HCT116 (cell line): Measurements from ENCODE around the gene DNM1L. TPM values are rescaled to one million over a fixed set of nuclear protein-coding genes. Genes with fewer than 3 reads are reported as not detected.

Source experiments
- ATAC-seq: fragments of 200-7000 bp; cut with Tn5 transposase; 2 replicates; pipeline ENCODE4 v1.9.1; 2020; ENCODE audit warnings: mild to moderate bottlenecking, moderate library complexity
- BruUV-seq: library from RNA; stranded (reverse); fragments of 400-500 nt; replicated peaks from 2 replicates; lab custom pipeline; 2021; lab: Mats Ljungman, UMichigan
- CTCF ChIA-PET: fragments of 300-600 bp; sonication (Branson Sonifier 250); formaldehyde crosslinking; loops from one replicate; lab custom pipeline; 2021; ENCODE audit warnings: antibody characterized with exemption; lab: Charles Lee
- POLR2A ChIA-PET: fragments of 300-600, 350-600 bp; sonication (Branson Sonifier 250); formaldehyde crosslinking; loops from one replicate; lab custom pipeline; 2021; ENCODE audit warnings: antibody characterized with exemption; lab: Charles Lee
- RAD21 ChIA-PET, 2 experiments: fragments of 300-600 bp; sonication (Branson Sonifier 250); formaldehyde crosslinking; loops; one replicate each; lab custom pipeline; 2023; ENCODE audit warnings: low total read pairs in 2 of 2; ENCODE audit not compliant: uncharacterized antibody in 2 of 2, unreplicated experiment in 2 of 2, low non-redundant PET in 1 of 2; lab: Charles Lee
- DNase-seq: peaks from one replicate; pipeline ENCODE4 v3.0.0-alpha.2; 2010; ENCODE audit warnings: low read depth, low spot score
- H2AFZ ChIP-seq: fragments of 200-600 bp; shearing (Covaris generic), sonication (generic); 2 replicates; pipeline ENCODE4 v1.6.1; 2017; ENCODE audit warnings: low read depth, mixed run types, mixed read lengths, antibody characterized with exemption, low read length; ENCODE audit not compliant: poor library complexity, severe bottlenecking
- H3K27ac ChIP-seq: 2 replicates; pipeline ENCODE4 v1.5.1; 2012; ENCODE audit warnings: low read depth, low read length
- H3K27me3 ChIP-seq: fragments of 200-600 bp; sonication (generic); 2 replicates; pipeline ENCODE4 v1.6.1; 2016; ENCODE audit warnings: mixed run types, low read length, mixed read lengths; ENCODE audit not compliant: insufficient read depth
- H3K36me3 ChIP-seq, 2 experiments: fragments of 200-500 bp in 1 of 2; fragments of 200-600 bp in 1 of 2; sonication (Bioruptor generic) in 1 of 2; sonication (generic) in 1 of 2; 2 replicates each; pipeline versions ENCODE4 v1.5.1 to v1.6.1; 2014 to 2016; ENCODE audit warnings: low read length in 2 of 2, inconsistent platforms in 1 of 2, mixed read lengths in 1 of 2, mixed run types in 1 of 2; ENCODE audit not compliant: insufficient read depth in 2 of 2, control insufficient read depth in 1 of 2
- H3K4me1 ChIP-seq, 2 experiments: fragments of 200-600 bp in 1 of 2; sonication (generic) in 1 of 2; 2 replicates each; pipeline versions ENCODE4 v1.5.1 to v1.6.1; 2012 to 2017; ENCODE audit warnings: low read length in 2 of 2, inconsistent platforms in 1 of 2, mild to moderate bottlenecking in 1 of 2, mixed read lengths in 1 of 2, mixed run types in 1 of 2, moderate library complexity in 1 of 2; ENCODE audit not compliant: insufficient read depth in 2 of 2, control insufficient read depth in 1 of 2
- H3K4me2 ChIP-seq: fragments of 200-600 bp; sonication (generic); 2 replicates; pipeline ENCODE4 v1.6.1; 2017; ENCODE audit warnings: mixed run types, low read length, mixed read lengths
- H3K4me3 ChIP-seq, 2 experiments: fragments of 200-600 bp in 1 of 2; sonication (generic) in 1 of 2; replicated peaks in 1 of 2; 2 replicates each; pipeline ENCODE4 v1.5.1; 2011 to 2016; ENCODE audit warnings: low read length in 2 of 2, control low read depth in 1 of 2, low read depth in 1 of 2, mild to moderate bottlenecking in 1 of 2, mixed read lengths in 1 of 2, mixed run types in 1 of 2
- H3K79me2 ChIP-seq: fragments of 200-600 bp; sonication (generic); 2 replicates; pipeline ENCODE4 v1.6.1; 2017; ENCODE audit warnings: mild to moderate bottlenecking, mixed run types, low read length, moderate library complexity, mixed read lengths; ENCODE audit not compliant: insufficient read depth
- H3K9ac ChIP-seq: fragments of 200-600 bp; sonication (generic); 2 replicates; pipeline ENCODE4 v1.6.1; 2016; ENCODE audit warnings: low read length, mixed read lengths
- H3K9me2 ChIP-seq: fragments of 200-600 bp; sonication (generic), shearing (Covaris generic); 2 replicates; pipeline ENCODE4 v1.6.1; 2017; ENCODE audit warnings: mixed run types, mild to moderate bottlenecking, moderate library complexity; ENCODE audit not compliant: insufficient read depth
- H3K9me3 ChIP-seq, 2 experiments: fragments of 200-500 bp in 1 of 2; fragments of 200-600 bp in 1 of 2; sonication (Bioruptor generic) in 1 of 2; sonication (generic) in 1 of 2; 2 replicates each; pipeline ENCODE4 v1.6.1; 2014 to 2017; ENCODE audit warnings: low read length in 2 of 2, mixed read lengths in 2 of 2, inconsistent platforms in 1 of 2, low read depth in 1 of 2, mild to moderate bottlenecking in 1 of 2, mixed run types in 1 of 2, moderate library complexity in 1 of 2; ENCODE audit not compliant: control insufficient read depth in 1 of 2, insufficient read depth in 1 of 2
- H4K20me1 ChIP-seq: fragments of 200-600 bp; sonication (generic), shearing (Covaris generic); 2 replicates; pipeline ENCODE4 v1.6.1; 2017; ENCODE audit warnings: mixed run types, mild to moderate bottlenecking, moderate library complexity; ENCODE audit not compliant: insufficient read depth
- CBX3 ChIP-seq: IDR thresholded peaks from 2 replicates; pipeline ENCODE4 v1.6.1; 2012; ENCODE audit warnings: low read depth
- EGR1 ChIP-seq: IDR thresholded peaks from 2 replicates; pipeline ENCODE4 v1.6.1; 2012; ENCODE audit warnings: low read depth
- EZH2 ChIP-seq: fragments of 200-600 bp; sonication (generic); IDR thresholded peaks from 2 replicates; pipeline ENCODE4 v1.6.1; 2017; ENCODE audit warnings: antibody characterized with exemption, mixed run types
- EZH2phosphoT487 ChIP-seq: fragments of 200-600 bp; IDR thresholded peaks from 2 replicates; pipeline ENCODE4 v1.6.1; 2018; ENCODE audit warnings: antibody characterized with exemption, borderline replicate concordance
- POLR2A ChIP-seq: IDR thresholded peaks from 2 replicates; pipeline ENCODE4 v1.7.0; 2011; ENCODE audit warnings: borderline replicate concordance; ENCODE audit not compliant: insufficient read depth, insufficient read length; ENCODE audit errors: extremely low read depth
- RAD21 ChIP-seq: IDR thresholded peaks from 2 replicates; pipeline ENCODE4 v1.6.1; 2012; ENCODE audit warnings: low read depth, mild to moderate bottlenecking
- TCF7L2 ChIP-seq: IDR thresholded peaks from 2 replicates; pipeline ENCODE4 v1.7.0; 2011; ENCODE audit warnings: borderline replicate concordance, inconsistent platforms; ENCODE audit not compliant: insufficient read depth, insufficient read length; ENCODE audit errors: extremely low read depth
- ZFX ChIP-seq: fragments of 450-650 bp; IDR thresholded peaks from 2 replicates; pipeline ENCODE4 v1.6.1; 2017
- ZNF274 ChIP-seq: fragments of 200-500 bp; sonication (Bioruptor generic); IDR thresholded peaks from 2 replicates; pipeline ENCODE4 v1.6.1; 2014; ENCODE audit warnings: mild to moderate bottlenecking, low read depth, low read length, inconsistent platforms
- intact Hi-C: fragments of 100-400 bp; cut with micrococcal nuclease; formaldehyde crosslinking; loops from 2 replicates; pipeline ENCODE4 v1.10.0; 2022
- total RNA-seq: library from RNA; stranded (reverse); gene quantifications from one replicate; pipeline ENCODE4 v1.2.1, GENCODE V29; 2021; ENCODE audit not compliant: unreplicated experiment
- TF ChIP-seq, protein P1 (sequence below), 3 experiments: fragments of 200-600 bp in 1 of 3; sonication (generic) in 1 of 3; IDR thresholded peaks in 2 of 3; conservative IDR thresholded peaks in 1 of 3; 2 replicates each; pipeline ENCODE4 v1.5.1; 2012 to 2017; ENCODE audit warnings: low read depth in 2 of 3, low read length in 2 of 3, antibody characterized with exemption in 1 of 3, borderline replicate concordance in 1 of 3, control low read depth in 1 of 3, mild to moderate bottlenecking in 1 of 3, mixed read lengths in 1 of 3, mixed run types in 1 of 3, moderate library complexity in 1 of 3; ENCODE audit not compliant: insufficient read depth in 1 of 3

Gene DNM1L
- total RNA-seq, 1 experiment from 2014 or later, result 69.7 TPM

- ATAC-seq (peak; percentile 88), DNase-seq (peak; percentile 46)
- no peak for TF ChIP-seq EZH2phosphoT487
- TF ChIP-seq, protein P1, sequence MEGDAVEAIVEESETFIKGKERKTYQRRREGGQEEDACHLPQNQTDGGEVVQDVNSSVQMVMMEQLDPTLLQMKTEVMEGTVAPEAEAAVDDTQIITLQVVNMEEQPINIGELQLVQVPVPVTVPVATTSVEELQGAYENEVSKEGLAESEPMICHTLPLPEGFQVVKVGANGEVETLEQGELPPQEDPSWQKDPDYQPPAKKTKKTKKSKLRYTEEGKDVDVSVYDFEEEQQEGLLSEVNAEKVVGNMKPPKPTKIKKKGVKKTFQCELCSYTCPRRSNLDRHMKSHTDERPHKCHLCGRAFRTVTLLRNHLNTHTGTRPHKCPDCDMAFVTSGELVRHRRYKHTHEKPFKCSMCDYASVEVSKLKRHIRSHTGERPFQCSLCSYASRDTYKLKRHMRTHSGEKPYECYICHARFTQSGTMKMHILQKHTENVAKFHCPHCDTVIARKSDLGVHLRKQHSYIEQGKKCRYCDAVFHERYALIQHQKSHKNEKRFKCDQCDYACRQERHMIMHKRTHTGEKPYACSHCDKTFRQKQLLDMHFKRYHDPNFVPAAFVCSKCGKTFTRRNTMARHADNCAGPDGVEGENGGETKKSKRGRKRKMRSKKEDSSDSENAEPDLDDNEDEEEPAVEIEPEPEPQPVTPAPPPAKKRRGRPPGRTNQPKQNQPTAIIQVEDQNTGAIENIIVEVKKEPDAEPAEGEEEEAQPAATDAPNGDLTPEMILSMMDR (IDR thresholded peaks at IDR 0.05 in 2 of 3, conservative IDR thresholded peaks at IDR 0.05 in 1 of 3; ENCODE audit: borderline replicate concordance in 1 of 3, insufficient read depth in 1 of 3, low read depth in 2 of 3, low read length in 2 of 3), result peak; percentile 51 to 69 (median 56); a peak in 5 of 6 replicates
- peak; percentile 80 for TF ChIP-seq RAD21
- Histone ChIP-seq H2AFZ (peak overlapping the region; percentile 26), H3K79me2 (no peaks in the 10 kb centered on the region), H3K27me3 (no peaks in the 10 kb centered on the region), H3K4me3 (no peak overlapping the region), H3K9me3 (no peaks in the 10 kb centered on the region), H3K4me2 (no peak overlapping the region), H4K20me1 (no peaks in the 10 kb centered on the region), H3K9ac (no peak overlapping the region), H3K4me1 (peaks cover 0 to 3% of the 10 kb centered on the region in 2 experiments; a peak in 2 of 4 replicates), H3K36me3 (no peaks in the 10 kb centered on the region), H3K27ac (no peak overlapping the region), H3K9me2 (no peaks in the 10 kb centered on the region)
- intact Hi-C loops, result loop anchor here (1.0 to 10.0 kb wide), 3 partner anchors 217 to 1353 kb away; partner anchors contain the start of gene ALG10
- POLR2A ChIA-PET, result no interaction called here
- RAD21 ChIA-PET, result no interaction called here
- no TSS peak for BruUV-seq
- CTCF ChIA-PET, result interaction anchor here (0.7 to 1.9 kb wide), 7 partner anchors 84 to 1019 kb away, joined by 3 to 13 read pairs (median 4); partner anchors contain the start of gene YARS2
These were observed 6.9 kb upstream of the DNM1L start for GRCh38 chr12:32671930-32672780.

DNA sequence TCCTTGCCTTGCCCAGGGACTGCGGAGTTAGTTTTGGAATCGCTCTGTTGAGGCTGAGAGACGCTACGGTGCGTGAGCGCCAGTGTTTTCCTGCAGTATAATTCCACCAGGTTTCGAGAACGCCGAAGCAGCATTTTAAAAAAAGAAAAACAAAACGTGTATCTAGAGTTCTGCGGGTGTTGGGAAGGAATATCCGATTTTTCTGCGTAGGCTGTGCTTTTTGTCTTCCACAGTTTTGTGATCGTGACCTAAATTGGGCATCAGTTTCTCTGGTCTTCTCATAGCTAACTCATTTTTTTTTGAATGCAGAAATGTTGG, 778 bp downstream of the DNM1L start:
- ChIA-PET RAD21 (no interaction called here), POLR2A (no interaction called here), CTCF (no interaction called here)
- intact Hi-C loops, result loop anchor here (5.0 to 10.0 kb wide), 2 partner anchors 1023 to 1345 kb away; partner anchors contain the start of genes ALG10 and ETFBKMT
- BruUV-seq, result no TSS peak
- no peaks in the 10 kb centered on the region for H3K36me3 ChIP-seq
- TF ChIP-seq EZH2, result no peak
- TF ChIP-seq POLR2A, result no peak
- no peak for TF ChIP-seq TCF7L2
- no peak for TF ChIP-seq EZH2phosphoT487
- TF ChIP-seq CBX3, result no peak
- no peak for TF ChIP-seq EGR1
- TF ChIP-seq ZNF274, result no peak
- no peak for TF ChIP-seq ZFX
- H2AFZ ChIP-seq, result no peak overlapping the region
- H3K79me2 ChIP-seq, result peaks cover 54% of the 10 kb centered on the region
- no peak for DNase-seq
- H3K4me3 ChIP-seq, result peak overlapping the region; percentile 70 to 95
- H3K27me3 ChIP-seq, result no peaks in the 10 kb centered on the region
- peaks cover 15 to 28% of the 10 kb centered on the region in 2 experiments for H3K4me1 ChIP-seq
- H3K9ac ChIP-seq, result peak overlapping the region; percentile 89
- 0 out of 2 replicates have a peak, but pooled peaks cover 6% of the 10 kb centered on the region for H4K20me1 ChIP-seq
- no peaks in the 10 kb centered on the region for H3K9me3 ChIP-seq
- H3K27ac ChIP-seq, result peak overlapping the region; percentile 88
- H3K9me2 ChIP-seq, result no peaks in the 10 kb centered on the region
- peak overlapping the region; percentile 97 for H3K4me2 ChIP-seq
- no peak for ATAC-seq
